ENCODE results near the gene MRM3. TPM values are rescaled to one million over a fixed set of nuclear protein-coding genes. Genes with fewer than 3 reads are reported as not detected.
A peak's percentile ranks its signal among the peaks of the same experiment; 100 is the strongest.
"Not testable (repeated sequence)": the region's sequence is repeated elsewhere in the genome, so short reads cannot be mapped to it uniquely, and the experiment has no call there.

MRM3 gene
- polyA plus RNA-seq, 1 donor = 14.2 TPM

GRCh38 chr17:753418-753817 lies 28.7 kb upstream of the MRM3 start:
- DNase-seq (ENCODE audit: low read depth) = no peak

- DNase-seq (ENCODE audit: low read depth) = not testable (repeated sequence)
These were observed 26.7 kb upstream of the MRM3 start for GRCh38 chr17:755319-755961.

GRCh38 chr17:756010-756567 lies 26.1 kb upstream of the MRM3 start:
- not testable (repeated sequence) for DNase-seq (ENCODE audit: low read depth)

GRCh38 chr17:759964-760363 lies 22.2 kb upstream of the MRM3 start:
- DNase-seq (ENCODE audit: low read depth) = no peak

GRCh38 chr17:760371-760770 lies 21.8 kb upstream of the MRM3 start:
- DNase-seq (ENCODE audit: low read depth) = no peak

- no peak for DNase-seq (ENCODE audit: low read depth)
These were observed 15.1 kb upstream of the MRM3 start for GRCh38 chr17:767076-767475.

- no peak for DNase-seq (ENCODE audit: low read depth)
These were observed 9.1 kb upstream of the MRM3 start for GRCh38 chr17:773016-773415.

GRCh38 chr17:773467-774312 lies 8.5 kb upstream of the MRM3 start:
- DNase-seq (ENCODE audit: low read depth) = no peak

- DNase-seq (ENCODE audit: low read depth) = no peak
These were observed 7.9 kb upstream of the MRM3 start for GRCh38 chr17:774313-774584.

- DNase-seq (ENCODE audit: low read depth) = no peak
These were observed 4.1 kb upstream of the MRM3 start for GRCh38 chr17:778096-778495.

- no peak for DNase-seq (ENCODE audit: low read depth)
These were observed 2.0 kb downstream of the MRM3 start for GRCh38 chr17:784143-784542.

GRCh38 chr17:785901-786300 lies 3.7 kb downstream of the MRM3 start:
- not testable (repeated sequence) for DNase-seq (ENCODE audit: low read depth)

GRCh38 chr17:787641-788221 lies 5.6 kb downstream of the MRM3 start:
- no peak for DNase-seq (ENCODE audit: low read depth)

GRCh38 chr17:788551-788950 lies 6.4 kb downstream of the MRM3 start:
- DNase-seq (ENCODE audit: low read depth) = no peak

- DNase-seq (ENCODE audit: low read depth) = no peak
These were observed 7.1 kb downstream of the MRM3 start for GRCh38 chr17:789160-789840.

- DNase-seq (ENCODE audit: low read depth) = not testable (repeated sequence)
These were observed 8.0 kb downstream of the MRM3 start for GRCh38 chr17:789931-790873.

- DNase-seq (ENCODE audit: low read depth) = not testable (repeated sequence)
These were observed 8.7 kb downstream of the MRM3 start for GRCh38 chr17:790874-791247.

GRCh38 chr17:791829-792228 lies 9.7 kb downstream of the MRM3 start:
- no peak for DNase-seq (ENCODE audit: low read depth)

- DNase-seq (ENCODE audit: low read depth) = no peak
These were observed 10.1 kb downstream of the MRM3 start for GRCh38 chr17:792277-792676.

- DNase-seq (ENCODE audit: low read depth) = peak; percentile 76
These were observed 12.7 kb downstream of the MRM3 start for GRCh38 chr17:794876-795275.

- DNase-seq (ENCODE audit: low read depth) = no peak
These were observed 13.1 kb downstream of the MRM3 start for GRCh38 chr17:795276-795675.
